ENCODE measurements around the gene OOSP4B.
"Not testable (repeated sequence)": the region's sequence is repeated elsewhere in the genome, so short reads cannot be mapped to it uniquely, and the experiment has no call there.

Gene OOSP4B

DNA sequence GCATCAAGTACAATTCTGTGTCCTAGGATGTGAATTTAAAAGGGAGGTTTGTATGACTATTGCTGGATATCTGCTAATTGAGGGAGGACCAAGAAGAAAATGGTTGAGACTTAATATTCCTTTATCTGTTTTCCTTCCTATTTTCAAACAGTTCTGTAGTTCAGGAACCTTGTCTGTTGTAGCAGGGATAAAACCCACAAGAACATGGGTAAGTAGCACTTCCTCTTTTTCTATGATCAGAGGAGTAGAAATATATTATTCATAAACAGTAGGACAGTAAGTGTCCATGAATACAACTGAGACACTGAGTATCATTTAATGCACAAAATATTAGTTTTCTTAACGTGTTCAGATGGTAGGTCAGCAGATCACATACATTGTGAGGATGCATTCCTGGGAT, 47.1 kb downstream of the OOSP4B start:
- no peak for FAIRE-seq

- FAIRE-seq, result no peak
These were observed 48.8 kb downstream of the OOSP4B start for GRCh38 chr11:60065801-60066200.

GRCh38 chr11:60069450-60069849, 52.5 kb downstream of the OOSP4B start:
- FAIRE-seq, result no peak

- FAIRE-seq, result not testable (repeated sequence)
These were observed 54.7 kb downstream of the OOSP4B start for GRCh38 chr11:60071644-60072043.

- no peak for FAIRE-seq
These were observed 60.3 kb downstream of the OOSP4B start for GRCh38 chr11:60077216-60077817.

- FAIRE-seq, result no peak
These were observed 61.0 kb downstream of the OOSP4B start for GRCh38 chr11:60077981-60078380.

- FAIRE-seq, result no peak
These were observed 61.8 kb downstream of the OOSP4B start for GRCh38 chr11:60078745-60079144.

GRCh38 chr11:60080535-60080934, 63.6 kb downstream of the OOSP4B start:
- FAIRE-seq, result no peak

All from TTC549 (cell line).